HepG2 (cell line): ENCODE results near the gene DHRS1. TPM values are rescaled to one million over a fixed set of nuclear protein-coding genes. Genes with fewer than 3 reads are reported as not detected.

ENCODE experiments used
- FOXJ3 ChIP-seq: sonication (generic); formaldehyde crosslinking; IDR thresholded peaks from 2 replicates; pipeline ENCODE4 v1.4.0; 2020; ENCODE audit warnings: missing genetic modification reagents, mild to moderate bottlenecking, borderline replicate concordance
- HIVEP1 ChIP-seq: sonication (generic); formaldehyde crosslinking; IDR thresholded peaks from 2 replicates; pipeline ENCODE4 v1.4.0; 2020; ENCODE audit warnings: mild to moderate bottlenecking, missing genetic modification reagents
- HNF4G ChIP-seq, 2 experiments: sonication (generic) in 1 of 2; formaldehyde crosslinking in 1 of 2; IDR thresholded peaks; 2 replicates each; pipeline versions ENCODE4 v1.4.0 to v1.6.1; 2011 to 2020; ENCODE audit warnings: borderline replicate concordance in 2 of 2, low read depth in 2 of 2, mild to moderate bottlenecking in 2 of 2, low read length in 1 of 2, missing genetic modification reagents in 1 of 2, moderate library complexity in 1 of 2
- KDM2A ChIP-seq: sonication (generic); formaldehyde crosslinking; IDR thresholded peaks from 2 replicates; pipeline ENCODE4 v1.4.0; 2020; ENCODE audit warnings: low read depth, missing genetic modification reagents, borderline replicate concordance
- NFIB ChIP-seq: sonication (generic); formaldehyde crosslinking; IDR thresholded peaks from 2 replicates; pipeline ENCODE4 v1.9.0; 2021; ENCODE audit warnings: missing genetic modification reagents, mild to moderate bottlenecking, borderline replicate concordance
- NR2C2 ChIP-seq: sonication (generic); formaldehyde crosslinking; IDR thresholded peaks from 2 replicates; pipeline ENCODE4 v1.4.0; 2020; ENCODE audit warnings: missing genetic modification reagents, mild to moderate bottlenecking, moderate library complexity, borderline replicate concordance
- SKI ChIP-seq: fragments of 450-650 bp; IDR thresholded peaks from one replicate; pipeline ENCODE4 v1.6.1; 2018; ENCODE audit warnings: mild to moderate bottlenecking; ENCODE audit not compliant: partially characterized antibody
- SRF ChIP-seq: IDR thresholded peaks from 2 replicates; pipeline ENCODE4 v1.6.1; 2011; ENCODE audit warnings: mild to moderate bottlenecking, low read depth, low read length, moderate library complexity
- ZBTB20 ChIP-seq: sonication (generic); formaldehyde crosslinking; IDR thresholded peaks from 2 replicates; pipeline ENCODE4 v1.8.1; 2023; ENCODE audit warnings: missing genetic modification reagents, low read depth, mild to moderate bottlenecking, borderline replicate concordance
- ZNF343 ChIP-seq: sonication (generic); formaldehyde crosslinking; IDR thresholded peaks from 2 replicates; pipeline ENCODE4 v1.4.0; 2020; ENCODE audit warnings: mild to moderate bottlenecking, missing genetic modification reagents
- ZNF766 ChIP-seq: sonication (generic); formaldehyde crosslinking; IDR thresholded peaks from 2 replicates; pipeline ENCODE4 v1.5.0; 2020; ENCODE audit warnings: missing genetic modification reagents, borderline replicate concordance
- ZSCAN9 ChIP-seq: IDR thresholded peaks from 2 replicates; pipeline ENCODE4 v1.6.1; 2016; ENCODE audit warnings: borderline replicate concordance
- polyA plus RNA-seq, 8 experiments: library from polyadenylated mRNA; depleted of rRNA in 3 of 8; stranded (reverse) in 7 of 8; unstranded in 1 of 8; fragments of >200 nt; fragmentation: Illumina TruSeq in 4 of 8; extraction: Trizol in 4 of 8; gene quantifications; 2 replicates each; pipeline versions ENCODE4 v1.2.1 to v1.2.3, GENCODE V29; 2011 to 2016; ENCODE audit warnings: low read depth in 4 of 8, missing spikeins in 1 of 8, mixed read lengths in 1 of 8; ENCODE audit not compliant: insufficient read depth in 1 of 8
- total RNA-seq, 5 experiments: library from RNA; depleted of rRNA; stranded (reverse); fragments of >200 nt; fragmentation: Illumina TruSeq; extraction: Trizol; gene quantifications; 2 replicates each; pipeline ENCODE4 v1.2.3, GENCODE V29; 2016; ENCODE audit warnings: low read depth in 1 of 5

The DHRS1 gene
- total and polyA plus RNA-seq, 2 of the 13 experiments (the other 11 are each of a cell fraction or from before 2014, with no cell fraction given): 49.8 to 60.8 TPM

DNA sequence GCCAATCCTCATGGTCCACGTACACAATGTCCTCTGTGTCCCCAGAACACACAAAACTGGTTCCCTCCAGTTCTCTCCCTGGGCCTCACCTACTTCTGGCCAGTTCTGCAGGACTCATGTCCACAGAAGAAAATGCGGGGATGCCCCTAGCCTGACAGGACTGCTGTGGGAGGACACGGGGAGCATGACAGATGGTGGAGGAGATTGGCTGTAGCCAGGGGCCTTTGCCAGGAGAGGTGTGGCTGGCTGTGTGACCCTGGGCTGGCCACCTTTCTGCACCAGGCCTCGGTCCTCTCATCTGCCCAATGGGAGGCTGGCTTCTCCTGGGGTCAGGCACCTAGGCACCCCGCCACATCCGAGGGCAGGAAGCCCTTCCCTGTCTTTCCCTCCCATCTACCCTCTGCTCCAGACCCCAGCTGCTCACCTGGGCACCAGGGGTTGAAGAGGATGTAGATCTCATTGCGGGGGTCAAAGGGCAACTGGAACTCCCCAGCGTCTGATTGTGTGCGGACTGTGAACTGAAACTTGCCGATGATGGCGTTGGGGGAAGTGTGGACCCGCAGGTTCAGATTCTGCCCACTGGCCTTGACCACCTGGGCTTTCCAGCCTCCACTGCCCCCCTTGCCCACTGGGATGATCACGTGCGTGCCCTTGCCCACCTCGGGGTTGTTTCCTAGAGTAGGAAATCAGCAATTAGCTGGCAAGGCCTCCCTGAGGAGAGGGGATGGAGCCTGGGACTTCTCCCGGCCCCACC lies 39.4 kb downstream of the DHRS1 start (continued):
- TF ChIP-seq ZBTB20 (no peak), SKI (no peak), ZNF766 (CRISPR knock-in tag) (no peak), NFIB (CRISPR knock-in tag) (peak; percentile 73; the same call in 1 of the 2 replicates), NR2C2 (CRISPR knock-in tag) (peak; percentile 87), SRF (no peak), ZSCAN9 (CRISPR knock-in tag) (no peak), HNF4G (IDR thresholded peaks at IDR 0.05; ENCODE audit: borderline replicate concordance, low read depth, low read length) (peak; percentile 61), HNF4G (CRISPR knock-in tag; IDR thresholded peaks at IDR 0.05; ENCODE audit: borderline replicate concordance, low read depth) (0 out of 2 replicates have a peak, but pooled peaks have one; percentile 4), ZNF343 (CRISPR knock-in tag) (0 out of 2 replicates have a peak, but pooled peaks have one; percentile 36), FOXJ3 (CRISPR knock-in tag) (no peak), KDM2A (CRISPR knock-in tag) (no peak), HIVEP1 (CRISPR knock-in tag) (0 out of 2 replicates have a peak, but pooled peaks have one; percentile 46)
- TF ChIP-seq, all 625 proteins: peak for 56
